Uterus (tissue), 4 donors: ENCODE measurements around the gene SUPT3H. TPM values are rescaled to one million over a fixed set of nuclear protein-coding genes. Genes with fewer than 3 reads are reported as not detected.

Experiments
- DNase-seq, 2 donors: peaks; one replicate each; pipeline ENCODE4 v3.0.0-alpha.2; 2019 to 2020
- H3K27ac ChIP-seq, 2 donors: fragments of 200-600 bp; sonication (generic); 1 replicate in 1 of 2; 2 replicates in 1 of 2; pipeline ENCODE4 v1.5.1; 2016 to 2018
- H3K27me3 ChIP-seq, 2 donors: fragments of 200-600 bp; sonication (generic); one replicate each; pipeline ENCODE4 v1.5.1; 2018 to 2019; ENCODE audit warnings: control low read depth in 1 of 2
- H3K36me3 ChIP-seq, 2 donors: fragments of 200-600 bp; sonication (generic); one replicate each; pipeline ENCODE4 v1.5.1; 2019; ENCODE audit warnings: control low read depth in 1 of 2
- H3K4me1 ChIP-seq, 2 donors: fragments of 200-600 bp; sonication (generic); one replicate each; pipeline ENCODE4 v1.5.1; 2018 to 2019; ENCODE audit warnings: control low read depth in 1 of 2
- H3K4me3 ChIP-seq, 2 donors: fragments of 200-600 bp; sonication (generic); 1 replicate in 1 of 2; 2 replicates in 1 of 2; pipeline ENCODE4 v1.5.1; 2018 to 2019; ENCODE audit warnings: mild to moderate bottlenecking in 1 of 2
- H3K9me3 ChIP-seq, 2 donors: fragments of 200-600 bp; sonication (generic); one replicate each; pipeline ENCODE4 v1.5.1; 2019; ENCODE audit warnings: control low read depth in 1 of 2
- CTCF ChIP-seq, 4 experiments: fragments of 200-600 bp in 2 of 4; fragments of 450-650 bp in 2 of 4; sonication (generic) in 2 of 4; IDR thresholded peaks; one replicate each; pipeline ENCODE4 v1.5.1; 2016 to 2019; ENCODE audit warnings: antibody characterized with exemption in 4 of 4, mild to moderate bottlenecking in 2 of 4, moderate library complexity in 1 of 4
- POLR2A ChIP-seq, 2 donors: fragments of 450-650 bp; IDR thresholded peaks; one replicate each; pipeline ENCODE4 v1.6.1; 2016; ENCODE audit warnings: antibody characterized with exemption in 2 of 2, mild to moderate bottlenecking in 1 of 2, moderate library complexity in 1 of 2
- intact Hi-C: fragments of 100-400 bp; cut with DNase I; formaldehyde crosslinking; loops from one replicate; pipeline ENCODE4 v1.15.1; 2023; ENCODE audit warnings: low total_unique reads
- total RNA-seq, 4 donors: library from RNA; depleted of rRNA in 3 of 4; stranded (reverse); fragments of >200 nt in 3 of 4; gene quantifications; one replicate each; pipeline versions ENCODE4 v1.1.0 to v1.2.4, GENCODE V29; 2014 to 2023
- donor health status: DM: yes; HTN: yes; CAD: no.

The SUPT3H gene
- total RNA-seq, 4 donors from 2014 or later = 1.3 to 14.9 (median 7.6) TPM

GRCh38 chr6:45138765-45139164, 239.0 kb downstream of the SUPT3H start:
- Histone ChIP-seq H3K27ac (no peak overlapping the region), H3K4me1 (no peaks in the 10 kb centered on the region), H3K27me3 (no peaks in the 10 kb centered on the region), H3K9me3 (peaks cover 0 to 19% of the 10 kb centered on the region in 2 donors), H3K4me3 (no peak overlapping the region), H3K36me3 (no peaks in the 10 kb centered on the region)
- intact Hi-C loops = no loop called here
- DNase-seq = no peak
- TF ChIP-seq POLR2A (IDR thresholded peaks at IDR 0.05) (no peak), CTCF (IDR thresholded peaks at IDR 0.05) (no peak)

DNA sequence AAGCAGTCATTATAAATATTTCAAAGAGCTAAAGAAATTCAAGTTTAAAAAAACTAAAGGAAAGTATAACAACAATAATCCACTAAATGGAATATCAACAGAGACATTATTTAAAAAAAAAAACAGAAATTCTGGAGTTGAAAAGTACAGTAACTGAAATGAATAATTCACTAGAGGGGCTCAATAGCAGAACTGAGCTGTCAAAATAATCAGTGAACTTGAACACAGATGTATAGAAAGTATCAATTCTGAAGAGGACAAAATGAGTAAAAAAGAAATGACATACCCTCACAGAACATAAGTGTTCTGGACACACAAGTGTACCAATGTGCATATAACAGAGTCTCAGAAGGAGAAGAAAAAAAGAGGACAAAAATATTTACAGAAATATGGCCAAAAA, 241.2 kb downstream of the SUPT3H start:
- DNase-seq = no peak
- Histone ChIP-seq H3K4me1 (no peaks in the 10 kb centered on the region), H3K4me3 (no peak overlapping the region), H3K36me3 (no peaks in the 10 kb centered on the region), H3K9me3 (peaks cover 0 to 15% of the 10 kb centered on the region in 2 donors), H3K27me3 (no peaks in the 10 kb centered on the region), H3K27ac (no peak overlapping the region)
- intact Hi-C loops = no loop called here
- TF ChIP-seq CTCF (IDR thresholded peaks at IDR 0.05) (no peak), POLR2A (IDR thresholded peaks at IDR 0.05) (no peak)

DNA sequence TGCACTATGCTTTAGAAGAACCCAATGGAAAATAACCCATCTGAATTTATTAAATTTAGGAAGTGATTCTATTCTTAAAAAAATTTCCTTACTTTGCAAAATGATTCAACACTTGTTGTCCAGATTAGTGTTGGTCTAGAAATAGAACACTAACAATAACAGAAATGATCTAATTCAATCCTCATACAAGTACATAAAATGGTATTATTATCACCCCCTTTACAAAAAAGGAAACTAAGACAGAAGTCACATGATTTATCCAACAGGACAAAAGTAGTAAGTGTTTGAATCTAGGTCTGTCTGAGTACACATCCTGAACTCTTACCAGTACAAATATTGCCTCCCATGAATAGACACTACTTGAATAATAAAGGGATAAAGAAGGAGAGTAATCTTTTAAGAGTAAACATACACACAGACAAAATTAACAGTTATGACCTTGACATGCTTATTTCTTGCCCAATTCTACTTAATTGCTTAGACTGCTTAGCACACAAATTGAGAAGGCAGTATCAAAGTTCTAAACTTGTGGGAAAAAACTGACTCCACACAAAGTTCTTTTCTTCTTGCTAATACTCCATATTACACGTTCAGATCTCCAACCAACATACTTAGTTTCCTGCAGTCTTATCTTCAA, 245.0 kb downstream of the SUPT3H start:
- intact Hi-C loops = no loop called here
- DNase-seq = no peak
- no peak overlapping the region for H3K4me3 ChIP-seq

DNA sequence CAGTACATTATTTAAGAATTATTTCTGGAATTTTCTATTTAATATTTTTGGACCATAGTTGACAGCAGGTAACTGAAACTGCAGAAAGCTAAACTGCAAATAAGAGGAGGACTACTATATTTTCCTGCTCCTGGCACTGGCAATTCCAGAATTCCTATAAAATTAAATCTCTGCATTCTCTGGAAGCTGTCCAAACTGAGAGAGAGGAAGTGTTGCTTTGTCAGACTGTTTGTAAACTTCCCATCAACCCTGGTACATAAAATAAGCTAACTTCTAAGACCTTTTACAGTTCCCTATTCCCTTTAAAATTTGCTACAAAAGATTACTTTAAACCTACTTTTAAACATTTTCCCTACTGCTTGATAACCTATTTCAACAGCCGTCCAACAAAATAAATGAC, 245.7 kb downstream of the SUPT3H start:
- no peaks in the 10 kb centered on the region for H3K27me3 ChIP-seq
- TF ChIP-seq POLR2A (IDR thresholded peaks at IDR 0.05) (no peak), CTCF (IDR thresholded peaks at IDR 0.05) (no peak)
- no peaks in the 10 kb centered on the region for H3K36me3 ChIP-seq
- DNase-seq = no peak
- H3K27ac ChIP-seq = no peak overlapping the region
- intact Hi-C loops = no loop called here
- H3K9me3 ChIP-seq = peaks cover 0 to 4% of the 10 kb centered on the region in 2 donors
- H3K4me1 ChIP-seq = no peaks in the 10 kb centered on the region
- H3K4me3 ChIP-seq = no peak overlapping the region

More for the DNA sequence above, 245.0 kb downstream of the SUPT3H start:
- Histone ChIP-seq H3K4me1 (no peaks in the 10 kb centered on the region), H3K36me3 (no peaks in the 10 kb centered on the region), H3K27ac (no peak overlapping the region), H3K27me3 (no peaks in the 10 kb centered on the region), H3K9me3 (peaks cover 0 to 10% of the 10 kb centered on the region in 2 donors)
- TF ChIP-seq CTCF (IDR thresholded peaks at IDR 0.05) = no peak
- TF ChIP-seq POLR2A (IDR thresholded peaks at IDR 0.05) = no peak

DNA sequence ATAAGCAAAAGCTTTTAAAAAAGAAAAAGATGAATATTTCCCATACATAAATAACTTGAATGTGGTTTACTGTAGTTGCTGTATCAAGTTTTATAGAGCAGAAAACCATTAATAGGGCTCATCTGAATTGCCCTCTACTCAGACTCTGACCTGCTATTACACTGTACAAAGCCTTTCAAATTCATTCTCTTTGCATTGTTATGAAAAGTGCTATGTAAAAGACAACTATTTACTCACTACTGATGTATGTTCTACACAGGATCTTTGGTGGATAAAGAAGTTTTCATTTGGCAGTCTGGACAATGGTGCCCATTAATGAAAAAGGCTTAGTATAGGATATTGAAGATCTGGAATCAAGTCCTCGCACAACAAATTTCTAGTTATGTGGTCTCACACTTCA, 248.7 kb downstream of the SUPT3H start:
- H3K27ac ChIP-seq = no peak overlapping the region
- intact Hi-C loops = no loop called here
- H3K9me3 ChIP-seq = no peaks in the 10 kb centered on the region
- no peaks in the 10 kb centered on the region for H3K36me3 ChIP-seq
- no peak overlapping the region for H3K4me3 ChIP-seq
- no peaks in the 10 kb centered on the region for H3K4me1 ChIP-seq
- no peak for DNase-seq
- no peak for TF ChIP-seq CTCF (IDR thresholded peaks at IDR 0.05)
- TF ChIP-seq POLR2A (IDR thresholded peaks at IDR 0.05) = no peak
- H3K27me3 ChIP-seq = no peaks in the 10 kb centered on the region
